ENCODE measurements around the gene ROR2.

ROR2 gene

DNA sequence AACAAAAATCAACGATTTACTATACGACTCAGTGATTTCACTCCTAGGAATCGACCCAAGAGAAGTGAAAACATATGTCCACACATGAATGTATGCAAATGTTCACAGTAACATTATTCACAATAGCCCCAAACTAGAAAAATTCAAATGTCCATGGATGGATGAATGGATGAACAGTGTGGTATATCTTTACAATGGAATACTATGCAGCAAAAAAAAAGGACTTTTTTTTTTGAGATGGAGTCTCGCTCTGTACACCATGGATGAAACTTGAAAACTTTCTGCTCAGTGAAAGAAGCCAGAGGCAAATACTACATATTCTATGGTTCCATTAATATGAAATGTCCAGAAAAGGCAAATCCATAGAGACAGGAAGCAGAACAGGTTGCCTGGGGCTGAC is 233.8 kb downstream of the ROR2 start:
- DNase-seq (ENCODE audit: low spot score): no peak

GRCh38 chr9:91714874-91715615 is 235.0 kb downstream of the ROR2 start:
- DNase-seq (ENCODE audit: low spot score): no peak

DNA sequence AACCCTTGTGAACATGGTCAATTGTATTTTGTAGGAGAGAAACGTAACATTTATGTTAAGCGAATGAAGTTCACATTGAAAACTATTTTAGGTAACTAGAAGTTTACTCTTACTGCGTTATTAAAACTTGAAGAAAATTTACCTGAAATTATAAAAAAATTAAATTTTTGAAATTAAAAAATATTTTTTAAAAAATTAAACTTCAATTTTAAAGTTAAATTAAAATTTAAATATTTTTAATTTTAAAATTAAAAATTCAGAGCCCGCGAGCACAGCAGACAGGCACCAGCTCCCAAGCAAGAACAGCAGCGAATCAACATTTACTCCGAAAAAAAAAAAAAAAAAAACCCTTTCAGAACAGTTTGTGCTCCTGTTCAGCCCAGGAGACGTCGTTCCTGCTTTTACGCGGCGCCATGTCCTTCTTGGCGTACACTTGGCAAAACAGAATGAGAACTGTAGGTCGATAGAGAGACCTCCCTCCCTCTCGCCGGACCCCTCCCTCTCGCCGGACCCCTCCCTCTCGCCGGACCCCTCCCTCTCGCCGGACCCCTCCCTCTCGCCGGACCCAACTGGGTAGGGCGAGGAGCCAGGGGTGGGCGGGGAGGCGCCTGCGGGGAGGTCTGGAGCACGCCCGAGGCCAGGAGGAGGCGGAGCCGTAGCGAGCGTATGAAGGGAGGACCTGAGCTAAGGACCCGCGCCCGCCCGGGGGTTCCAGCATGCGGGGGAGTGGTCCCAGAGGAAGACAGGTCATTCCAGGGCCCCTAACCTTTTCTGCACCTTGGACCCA is 235.8 kb downstream of the ROR2 start:
- DNase-seq (ENCODE audit: low spot score): peak; percentile 36

DNA sequence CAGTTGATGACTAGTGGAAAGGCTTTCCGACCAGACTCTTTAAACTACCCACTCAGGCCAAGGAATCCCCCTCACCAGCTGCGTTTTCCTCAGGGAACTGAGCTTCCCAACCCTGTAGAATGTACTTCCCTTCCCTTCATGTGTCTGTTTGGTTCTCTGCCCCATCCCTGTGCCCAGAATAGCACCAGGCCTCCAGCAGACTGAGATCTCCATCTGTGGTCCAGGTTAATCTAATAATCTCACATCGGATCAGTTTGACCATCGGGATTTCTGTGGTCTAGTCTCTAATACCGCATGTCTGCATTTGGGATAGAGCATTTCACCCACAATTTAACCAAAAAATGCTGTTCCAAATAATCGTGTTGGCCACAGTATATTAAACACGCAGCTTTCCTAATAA is 237.2 kb downstream of the ROR2 start:
- no peak for DNase-seq (ENCODE audit: low spot score)

- DNase-seq (ENCODE audit: low spot score): peak; percentile 61
Measured at GRCh38 chr9:91711755-91712601, 238.1 kb downstream of the ROR2 start.

DNA sequence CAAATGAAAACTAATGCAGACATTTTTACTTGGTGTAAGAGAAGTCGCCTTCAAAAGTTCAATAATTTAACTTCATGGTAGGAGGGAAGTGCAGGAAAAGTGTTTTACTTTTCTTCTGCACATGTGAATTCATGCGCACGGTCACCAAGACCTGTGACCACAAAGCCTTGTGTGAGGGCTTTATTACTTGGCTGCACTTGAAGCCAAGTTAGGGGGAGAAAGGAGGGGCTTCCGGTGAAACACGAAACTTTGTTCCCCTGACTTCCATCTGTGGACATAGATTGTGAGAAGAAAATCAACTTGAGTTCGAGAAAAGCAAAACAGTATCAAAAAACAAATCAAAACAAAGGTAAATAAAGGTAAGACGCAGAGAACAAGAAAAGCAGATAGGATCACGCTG is 239.9 kb downstream of the ROR2 start:
- DNase-seq (ENCODE audit: low spot score): no peak

- no peak for DNase-seq (ENCODE audit: low spot score)
Measured at GRCh38 chr9:91705386-91705785, 244.6 kb downstream of the ROR2 start.

GRCh38 chr9:91700475-91700874 is 249.6 kb downstream of the ROR2 start:
- DNase-seq (ENCODE audit: low spot score): no peak

DNA sequence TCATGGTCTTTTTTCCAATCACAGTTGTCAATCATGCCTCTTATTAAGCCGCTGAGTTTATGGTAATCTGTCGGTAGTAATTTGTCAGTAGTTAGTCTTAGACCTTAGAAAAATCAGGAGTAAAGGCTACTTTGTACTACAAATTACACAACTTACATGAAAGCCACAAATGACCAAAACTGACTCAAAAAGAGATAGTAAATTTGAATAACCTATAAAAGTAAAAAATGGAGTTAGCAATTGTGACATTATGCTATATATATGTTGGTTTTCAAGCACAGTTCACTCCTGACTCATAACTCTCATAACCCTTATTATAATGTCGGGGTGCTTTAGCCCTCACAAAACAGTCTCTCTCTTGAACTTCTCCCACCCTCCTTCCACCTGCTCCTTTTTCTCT is 251.8 kb downstream of the ROR2 start:
- DNase-seq (ENCODE audit: low spot score): no peak

DNA sequence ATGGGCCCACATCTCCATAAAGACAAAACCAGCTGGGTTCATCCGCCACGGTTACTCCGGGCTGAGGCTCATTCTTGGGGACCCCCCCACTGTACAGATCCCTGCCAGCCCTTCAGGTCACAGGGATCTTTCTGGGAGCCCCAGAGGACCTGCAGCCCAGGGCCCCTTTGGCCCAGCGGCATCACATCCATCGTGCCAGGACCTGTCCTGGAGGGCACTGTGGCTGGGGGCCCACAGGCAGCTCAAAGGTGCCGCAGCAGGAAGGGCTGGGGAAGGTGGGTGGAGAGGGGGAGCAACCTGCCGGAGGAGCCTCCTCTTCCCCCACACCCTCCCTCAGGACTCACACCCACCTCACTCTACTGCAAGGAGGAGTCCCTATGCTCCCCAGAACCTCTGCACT is 252.8 kb downstream of the ROR2 start:
- no peak for DNase-seq (ENCODE audit: low spot score)

- DNase-seq (ENCODE audit: low spot score): no peak
Measured at GRCh38 chr9:91694081-91694870, 255.8 kb downstream of the ROR2 start.

- no peak for DNase-seq (ENCODE audit: low spot score)
Measured at GRCh38 chr9:91693226-91693625, 256.8 kb downstream of the ROR2 start.

DNA sequence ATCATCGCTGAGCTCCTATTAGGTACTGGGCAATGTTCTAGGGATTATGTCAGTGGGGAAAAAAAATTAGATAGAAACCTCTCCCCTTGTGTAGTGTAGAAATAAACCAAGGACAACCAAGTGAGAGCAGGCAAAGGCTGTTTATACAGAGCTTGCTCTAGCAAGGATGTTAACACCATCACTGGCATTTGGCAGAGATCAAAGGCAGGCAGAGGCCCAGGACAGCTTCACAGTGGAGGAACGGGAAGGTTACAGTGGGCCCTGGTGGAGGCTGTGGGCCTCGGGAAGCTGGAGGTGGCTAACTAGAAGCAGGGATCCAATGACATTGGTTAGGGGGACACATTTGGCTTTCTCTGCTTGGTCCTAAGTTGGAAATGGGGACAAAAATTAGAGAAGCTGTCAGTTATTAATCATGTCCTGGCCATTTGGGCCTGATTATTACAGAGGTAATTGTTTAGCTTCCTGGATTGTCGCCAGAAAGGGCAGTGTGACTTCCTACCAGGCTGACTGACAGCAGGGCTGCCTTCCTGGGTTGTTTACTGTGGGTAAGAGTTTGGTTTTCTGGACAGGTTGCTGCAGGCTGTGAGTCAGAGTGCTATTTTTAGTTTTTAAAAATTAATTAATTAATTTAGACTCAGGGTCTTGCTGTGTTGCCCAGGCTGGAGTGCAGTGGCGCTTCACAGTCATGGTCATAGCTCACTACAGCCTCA is 259.3 kb downstream of the ROR2 start:
- DNase-seq (ENCODE audit: low spot score): peak; percentile 27

DNA sequence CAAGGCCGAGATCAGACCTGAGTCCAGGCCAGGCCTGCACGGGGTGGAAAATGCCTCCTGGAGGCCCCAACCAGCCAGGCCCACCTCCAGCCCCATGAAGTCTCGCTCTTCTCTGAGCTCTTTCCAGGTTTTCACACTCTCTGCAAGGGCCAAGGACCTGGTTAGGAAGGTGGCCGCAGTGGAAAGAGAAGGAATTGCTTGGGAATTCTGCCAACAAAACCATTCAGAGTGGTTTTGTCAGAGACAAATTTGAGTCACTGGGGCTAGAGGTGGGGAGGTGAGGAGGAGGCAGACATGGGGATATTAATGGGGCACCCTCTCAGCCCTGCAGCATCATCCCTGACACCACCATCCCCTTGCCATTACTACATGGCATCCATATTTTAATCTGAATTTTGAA is 261.0 kb downstream of the ROR2 start:
- DNase-seq (ENCODE audit: low spot score): no peak

DNA sequence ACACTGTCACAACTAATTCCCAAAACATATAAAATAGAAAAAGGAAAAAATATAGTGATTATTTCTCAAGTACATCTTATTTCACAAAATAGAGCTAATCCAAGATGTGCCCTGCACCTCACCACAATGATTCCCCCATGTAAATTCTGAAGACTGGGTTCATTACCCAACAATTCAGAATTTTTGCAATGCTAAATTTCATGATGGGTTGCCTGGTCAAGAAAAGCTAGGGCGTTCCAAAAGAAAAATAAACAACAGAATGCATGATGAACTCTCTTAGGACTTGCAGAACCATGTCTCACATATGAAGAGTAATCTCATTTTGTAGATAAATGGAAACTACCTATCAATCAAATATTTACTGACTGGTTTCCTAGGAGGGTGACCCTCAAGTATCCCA is 266.8 kb downstream of the ROR2 start:
- DNase-seq (ENCODE audit: low spot score): no peak

- peak; percentile 9 for DNase-seq (ENCODE audit: low spot score)
Measured at GRCh38 chr9:91682806-91683205, 267.2 kb downstream of the ROR2 start.

- DNase-seq (ENCODE audit: low spot score): peak; percentile 70
Measured at GRCh38 chr9:91681461-91682305, 268.3 kb downstream of the ROR2 start.

- DNase-seq (ENCODE audit: low spot score): no peak
Measured at GRCh38 chr9:91680998-91681397, 269.0 kb downstream of the ROR2 start.

GRCh38 chr9:91680106-91680505 is 269.9 kb downstream of the ROR2 start:
- peak; percentile 6 for DNase-seq (ENCODE audit: low spot score)
